IMR-90 (cell line): Measurements from ENCODE around the gene FGF21. TPM values are rescaled to one million over a fixed set of nuclear protein-coding genes. Genes with fewer than 3 reads are reported as not detected.

Experiments
- ATAC-seq: fragments of 200-7000 bp; cut with Tn5 transposase; 2 replicates; pipeline ENCODE4 v1.9.1; 2020; ENCODE audit warnings: low read depth, mild to moderate bottlenecking, moderate library complexity
- BruUV-seq: library from RNA; stranded (reverse); fragments of 400-500 nt; replicated peaks from 2 replicates; lab custom pipeline; 2021; lab: Mats Ljungman, UMichigan
- CTCF ChIA-PET: fragments of 300-600 bp; formaldehyde crosslinking; extraction: SDS; loops from one replicate; lab custom pipeline; 2021; ENCODE audit warnings: antibody characterized with exemption; lab: Yijun Ruan, JAX
- POLR2A ChIA-PET: fragments of 300-600 bp; sonication (Branson Sonifier 250); formaldehyde crosslinking; loops from one replicate; lab custom pipeline; 2022; ENCODE audit warnings: antibody characterized with exemption; ENCODE audit not compliant: unreplicated experiment; lab: Charles Lee
- DNase-seq: peaks from one replicate; pipeline ENCODE4 v3.0.0; 2013
- H2AFZ ChIP-seq: replicated peaks from 2 replicates; pipeline ENCODE3; 2013; ENCODE audit warnings: low read length, mild to moderate bottlenecking; ENCODE audit not compliant: poor library complexity
- H2AK5ac ChIP-seq: 2 replicates; pipeline ENCODE4 v1.6.1; 2013; ENCODE audit warnings: low read depth, low read length, inconsistent platforms
- H2AK9ac ChIP-seq: replicated peaks from 2 replicates; pipeline ENCODE3; 2013; ENCODE audit warnings: mild to moderate bottlenecking, low read depth, low read length, moderate library complexity; ENCODE audit not compliant: poor library complexity
- H2BK120ac ChIP-seq: 2 replicates; pipeline ENCODE4 v1.6.1; 2013; ENCODE audit warnings: low read depth, low read length, inconsistent platforms
- H2BK15ac ChIP-seq: 3 replicates; pipeline ENCODE4 v1.6.1; 2013; ENCODE audit warnings: low read depth, low read length, inconsistent platforms
- H2BK20ac ChIP-seq: 2 replicates; pipeline ENCODE4 v1.6.1; 2013; ENCODE audit warnings: low read depth, mild to moderate bottlenecking, inconsistent platforms, low read length, moderate library complexity
- H2BK5ac ChIP-seq: 2 replicates; pipeline ENCODE4 v1.6.1; 2013; ENCODE audit warnings: mild to moderate bottlenecking, low read depth, low read length, inconsistent platforms; ENCODE audit not compliant: poor library complexity, severe bottlenecking
- H3K14ac ChIP-seq: replicated peaks from 2 replicates; pipeline ENCODE4 v1.6.1; 2013; ENCODE audit warnings: low read depth, low read length, inconsistent platforms
- H3K18ac ChIP-seq: 2 replicates; pipeline ENCODE4 v1.6.1; 2013; ENCODE audit warnings: low read depth, low read length, control low read depth
- H3K23ac ChIP-seq: 2 replicates; pipeline ENCODE4 v1.6.1; 2013; ENCODE audit warnings: low read depth, low read length, inconsistent platforms
- H3K27ac ChIP-seq: 2 replicates; pipeline ENCODE4 v1.5.1; 2013; ENCODE audit warnings: mild to moderate bottlenecking, control low read depth, low read length; ENCODE audit not compliant: insufficient read depth
- H3K27me3 ChIP-seq: 2 replicates; pipeline ENCODE4 v1.6.1; 2013; ENCODE audit warnings: low read length; ENCODE audit not compliant: control insufficient read depth, insufficient read depth
- H3K36me3 ChIP-seq: 2 replicates; pipeline ENCODE4 v1.6.1; 2013; ENCODE audit warnings: low read length, mixed read lengths; ENCODE audit not compliant: control insufficient read depth, insufficient read depth
- H3K4ac ChIP-seq: 2 replicates; pipeline ENCODE4 v1.6.1; 2013; ENCODE audit warnings: low read depth, low read length, inconsistent platforms
- H3K4me1 ChIP-seq: 2 replicates; pipeline ENCODE4 v1.6.1; 2013; ENCODE audit warnings: low read length, mixed read lengths; ENCODE audit not compliant: control insufficient read depth, insufficient read depth
- H3K4me2 ChIP-seq: 2 replicates; pipeline ENCODE4 v1.6.1; 2013; ENCODE audit warnings: low read depth, mild to moderate bottlenecking, control low read depth, low read length, moderate library complexity
- H3K4me3 ChIP-seq: 2 replicates; pipeline ENCODE4 v1.5.1; 2013; ENCODE audit warnings: low read depth, mild to moderate bottlenecking, control low read depth, low read length, moderate library complexity; ENCODE audit not compliant: insufficient read depth
- H3K56ac ChIP-seq: 2 replicates; pipeline ENCODE4 v1.6.1; 2013; ENCODE audit warnings: low read length, inconsistent platforms; ENCODE audit not compliant: insufficient read depth; ENCODE audit errors: extremely low read depth
- H3K79me1 ChIP-seq, 2 experiments: 2 replicates each; pipeline ENCODE4 v1.6.1; 2013; ENCODE audit warnings: low read length in 2 of 2, inconsistent platforms in 1 of 2, low read depth in 1 of 2
- H3K9ac ChIP-seq: 2 replicates; pipeline ENCODE4 v1.6.1; 2013; ENCODE audit warnings: low read depth, low read length, control low read depth
- H3K9me1 ChIP-seq: 2 replicates; pipeline ENCODE4 v1.6.1; 2013; ENCODE audit warnings: low read length, inconsistent platforms; ENCODE audit not compliant: insufficient read depth
- H3K9me3 ChIP-seq: 2 replicates; pipeline ENCODE4 v1.6.1; 2013; ENCODE audit warnings: low read length; ENCODE audit not compliant: control insufficient read depth, insufficient read depth
- H4K20me1 ChIP-seq: 2 replicates; pipeline ENCODE4 v1.6.1; 2013; ENCODE audit warnings: low read length, inconsistent platforms; ENCODE audit not compliant: insufficient read depth
- H4K5ac ChIP-seq: 2 replicates; pipeline ENCODE4 v1.6.1; 2013; ENCODE audit warnings: mild to moderate bottlenecking, low read depth, low read length, control low read depth
- H4K8ac ChIP-seq, 2 experiments: 2 replicates each; pipeline ENCODE4 v1.6.1; 2013; ENCODE audit warnings: low read depth in 2 of 2, low read length in 2 of 2, control low read depth in 1 of 2, inconsistent platforms in 1 of 2
- H4K91ac ChIP-seq: 2 replicates; pipeline ENCODE4 v1.6.1; 2013; ENCODE audit warnings: low read depth, low read length, inconsistent platforms; ENCODE audit not compliant: insufficient read depth
- MAFK ChIP-seq: IDR thresholded peaks from 2 replicates; pipeline ENCODE4 v1.6.1; 2012; ENCODE audit warnings: low read depth, low read length, improper control_type of control experiment
- WGBS, 2 experiments: methylation state at CpG; one replicate each; pipeline versions ENCODE4 v1.1.5 to v1.1.7; 2013; ENCODE audit warnings: missing lambda C conversion rate in 2 of 2; ENCODE audit not compliant: insufficient read length in 1 of 2; ENCODE audit errors: extremely low coverage in 2 of 2; 5-methylcytosine and 5-hydroxymethylcytosine counted together
- dilution Hi-C: fragments of 300-500 bp; cut with HindIII; formaldehyde crosslinking; loops from one replicate; pipeline ENCODE4 v1.14.3; 2018; ENCODE audit warnings: low sequenced_read_pairs; ENCODE audit not compliant: unreplicated experiment
- in situ Hi-C: fragments of 300-500 bp; cut with MboI; formaldehyde crosslinking; loops from 3 replicates; pipeline ENCODE4 v1.14.3; 2019; ENCODE audit warnings: low sequenced_read_pairs, inconsistent platforms, mixed read lengths
- intact Hi-C: fragments of 100-400 bp; cut with micrococcal nuclease; formaldehyde crosslinking; loops from 2 replicates; pipeline ENCODE4 v1.10.0; 2022
- polyA plus RNA-seq, 3 experiments: library from polyadenylated mRNA; depleted of rRNA; stranded (reverse); fragments of >200 nt; gene quantifications; 2 replicates each; pipeline ENCODE4 v1.2.3, GENCODE V29; 2012; ENCODE audit warnings: low replicate concordance in 1 of 3
- total RNA-seq: library from RNA; depleted of rRNA; stranded (reverse); fragments of >200 nt; gene quantifications from 2 replicates; pipeline ENCODE4 v1.2.3, GENCODE V29; 2012

FGF21 gene
- total and polyA plus RNA-seq, 2 of the 4 experiments (the other 2 are of a cell fraction) = not detected

GRCh38 chr19:48750771-48751504 lies 4.4 kb upstream of the FGF21 start:
- CTCF ChIA-PET = interaction anchor here (0.6 kb wide), 1 partner anchor 161 kb away, joined by 4 read pairs; no protein-coding TSS in a partner anchor
- dilution Hi-C loops = no loop called here
- WGBS, 2 experiments = 89% methylated on average over 28 of the region's 29 CpGs; no CpG with 5 or more reads in 1 of the 2 experiments

More at GRCh38 chr19:48750771-48751504, 4.4 kb upstream of the FGF21 start:
- Histone ChIP-seq H3K9ac (no peak overlapping the region), H2BK15ac (no peak overlapping the region), H4K8ac (no peak overlapping the region), H4K20me1 (no peaks in the 10 kb centered on the region), H3K27ac (no peak overlapping the region), H4K5ac (no peak overlapping the region), H2AK9ac (no peak overlapping the region), H3K14ac (no peak overlapping the region), H3K4ac (no peak overlapping the region), H3K23ac (no peak overlapping the region), H3K9me1 (no peaks in the 10 kb centered on the region), H2BK5ac (no peak overlapping the region), H2BK120ac (no peak overlapping the region), H2AFZ (peak overlapping the region; percentile 32), H2BK20ac (no peak overlapping the region), H3K27me3 (peaks cover 30% of the 10 kb centered on the region), H3K79me1 (no peaks in the 10 kb centered on the region), H3K18ac (no peak overlapping the region), H3K4me3 (no peak overlapping the region), H3K9me3 (no peaks in the 10 kb centered on the region), H3K4me1 (peaks cover 4% of the 10 kb centered on the region; the same call in 1 of the 2 replicates), H2AK5ac (no peak overlapping the region), H3K56ac (no peak overlapping the region), H3K4me2 (no peak overlapping the region), H4K91ac (no peak overlapping the region), H3K36me3 (no peaks in the 10 kb centered on the region)
- no peak for TF ChIP-seq MAFK
- intact Hi-C loops (no loop called here), in situ Hi-C loops (no loop called here)
- ATAC-seq (no peak), DNase-seq (no peak)
- POLR2A ChIA-PET = no interaction called here
- no TSS peak for BruUV-seq
